GM12874 (cell line): Measurements from ENCODE around the gene MSANTD1.

Source experiments
- CTCF ChIP-seq: IDR thresholded peaks from 2 replicates; pipeline ENCODE4 v1.5.1; 2011; ENCODE audit warnings: low read depth, mild to moderate bottlenecking, control low read depth, low read length, moderate library complexity; ENCODE audit not compliant: insufficient read depth

The MSANTD1 gene

GRCh38 chr4:3246458-3247398 lies 2.2 kb upstream of the MSANTD1 start:
- 0 out of 2 replicates have a peak, but pooled peaks have one; percentile 5 for TF ChIP-seq CTCF

GRCh38 chr4:3247399-3248177 lies 1.4 kb upstream of the MSANTD1 start:
- no peak for TF ChIP-seq CTCF

- TF ChIP-seq CTCF = no peak
These were observed 830 bp upstream of the MSANTD1 start for GRCh38 chr4:3248178-3248480.

- no peak for TF ChIP-seq CTCF
These were observed 915 bp downstream of the MSANTD1 start for GRCh38 chr4:3249711-3250437.

- TF ChIP-seq CTCF = no peak
These were observed 1.5 kb downstream of the MSANTD1 start for GRCh38 chr4:3250438-3250955.

GRCh38 chr4:3250956-3251690 lies 2.2 kb downstream of the MSANTD1 start:
- no peak for TF ChIP-seq CTCF
